Neural cell (in vitro differentiated cells): ENCODE measurements around the gene TEX22.

Experiments
- EP300 ChIP-seq: fragments of 450-650 bp; conservative IDR thresholded peaks from 2 replicates; pipeline ENCODE4 v1.6.1; 2014; ENCODE audit warnings: antibody characterized with exemption, mild to moderate bottlenecking, moderate library complexity; ENCODE audit not compliant: poor library complexity, severe bottlenecking
- EZH2 ChIP-seq: fragments of 200-600, 300-800 bp; shearing (Covaris generic), sonication (generic); IDR thresholded peaks from 2 replicates; pipeline ENCODE4 v1.6.1; 2014; ENCODE audit warnings: antibody characterized with exemption, low read length, borderline replicate concordance, mild to moderate bottlenecking; ENCODE audit not compliant: insufficient read depth, poor library complexity, severe bottlenecking
- RAD21 ChIP-seq: fragments of 450-650 bp; conservative IDR thresholded peaks from 2 replicates; pipeline ENCODE4 v1.6.1; 2014; ENCODE audit warnings: antibody characterized with exemption, mild to moderate bottlenecking, moderate library complexity
- TF ChIP-seq, protein P1 (sequence below): fragments of 450-650 bp; IDR thresholded peaks from 2 replicates; pipeline ENCODE4 v1.5.1; 2014; ENCODE audit warnings: antibody characterized with exemption, mild to moderate bottlenecking, moderate library complexity; ENCODE audit not compliant: poor library complexity, severe bottlenecking

DNA sequence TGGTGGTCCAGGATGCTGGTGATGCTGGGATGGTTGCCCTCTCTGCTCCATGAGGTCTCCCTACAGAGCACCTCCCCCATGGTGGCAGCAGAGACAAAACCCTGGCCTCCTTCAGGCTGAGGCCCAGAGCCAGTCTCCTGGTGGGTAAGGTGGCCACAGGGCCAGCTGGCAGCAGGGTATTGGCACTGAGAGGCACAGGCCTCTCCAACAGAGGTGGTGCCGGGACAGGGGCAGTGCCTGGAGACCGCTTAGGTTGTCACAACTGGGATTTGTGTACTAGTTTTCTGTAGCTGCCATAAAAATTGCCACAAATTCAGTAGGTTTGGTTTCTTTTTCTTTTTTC is 15.2 kb downstream of the TEX22 start:
- TF ChIP-seq EZH2, result no peak
- TF ChIP-seq, protein P1, sequence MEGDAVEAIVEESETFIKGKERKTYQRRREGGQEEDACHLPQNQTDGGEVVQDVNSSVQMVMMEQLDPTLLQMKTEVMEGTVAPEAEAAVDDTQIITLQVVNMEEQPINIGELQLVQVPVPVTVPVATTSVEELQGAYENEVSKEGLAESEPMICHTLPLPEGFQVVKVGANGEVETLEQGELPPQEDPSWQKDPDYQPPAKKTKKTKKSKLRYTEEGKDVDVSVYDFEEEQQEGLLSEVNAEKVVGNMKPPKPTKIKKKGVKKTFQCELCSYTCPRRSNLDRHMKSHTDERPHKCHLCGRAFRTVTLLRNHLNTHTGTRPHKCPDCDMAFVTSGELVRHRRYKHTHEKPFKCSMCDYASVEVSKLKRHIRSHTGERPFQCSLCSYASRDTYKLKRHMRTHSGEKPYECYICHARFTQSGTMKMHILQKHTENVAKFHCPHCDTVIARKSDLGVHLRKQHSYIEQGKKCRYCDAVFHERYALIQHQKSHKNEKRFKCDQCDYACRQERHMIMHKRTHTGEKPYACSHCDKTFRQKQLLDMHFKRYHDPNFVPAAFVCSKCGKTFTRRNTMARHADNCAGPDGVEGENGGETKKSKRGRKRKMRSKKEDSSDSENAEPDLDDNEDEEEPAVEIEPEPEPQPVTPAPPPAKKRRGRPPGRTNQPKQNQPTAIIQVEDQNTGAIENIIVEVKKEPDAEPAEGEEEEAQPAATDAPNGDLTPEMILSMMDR, result no peak
- no peak for TF ChIP-seq RAD21
- no peak for TF ChIP-seq EP300
